ENCODE data around the gene SAP130.

SAP130 gene

GRCh38 chr2:128026448-128027277 is 1.2 kb downstream of the SAP130 start:
- no peak for DNase-seq (ENCODE audit: low spot score)

DNA sequence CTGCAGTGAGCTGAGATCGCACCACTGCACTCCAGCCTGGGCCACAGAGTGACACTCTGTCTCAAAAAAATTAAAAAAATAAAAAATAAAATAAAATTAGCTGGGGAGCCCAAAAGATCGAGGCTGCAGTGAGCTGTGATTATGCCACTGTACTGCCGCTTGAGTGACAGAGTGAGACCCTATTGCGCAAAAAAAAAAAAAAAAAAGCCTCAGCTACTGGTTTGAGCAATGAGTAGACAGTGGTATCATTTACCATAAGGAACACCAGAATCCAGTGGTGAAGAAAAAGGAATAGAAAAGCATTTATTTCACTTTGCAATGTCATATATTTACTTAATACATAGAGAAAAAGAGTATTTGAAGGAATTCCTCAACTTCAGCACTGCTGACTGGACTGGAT is 3.0 kb downstream of the SAP130 start:
- DNase-seq (ENCODE audit: low spot score), result no peak

DNA sequence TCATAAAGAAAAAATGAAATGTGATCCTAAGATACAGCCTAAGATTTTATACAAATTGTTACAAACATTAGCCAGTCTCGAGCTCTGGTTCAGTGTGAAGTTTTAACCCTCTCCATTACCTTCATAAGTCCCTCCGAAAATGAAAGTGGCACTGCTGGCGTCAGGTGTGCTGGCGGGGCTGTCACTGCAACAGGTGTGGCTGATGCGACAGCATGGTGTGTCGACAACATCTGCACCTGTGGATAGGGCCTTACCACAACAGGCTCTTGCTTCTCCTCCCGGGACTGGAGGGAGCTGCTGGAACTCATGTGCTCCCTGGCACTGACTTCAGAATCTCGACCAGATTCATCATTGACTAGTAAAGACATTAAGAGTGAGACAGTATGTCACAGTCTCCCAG is 10.3 kb downstream of the SAP130 start:
- no peak for DNase-seq (ENCODE audit: low spot score)

- no peak for DNase-seq (ENCODE audit: low spot score)
Measured at GRCh38 chr2:128016620-128017019, 11.2 kb downstream of the SAP130 start.

DNA sequence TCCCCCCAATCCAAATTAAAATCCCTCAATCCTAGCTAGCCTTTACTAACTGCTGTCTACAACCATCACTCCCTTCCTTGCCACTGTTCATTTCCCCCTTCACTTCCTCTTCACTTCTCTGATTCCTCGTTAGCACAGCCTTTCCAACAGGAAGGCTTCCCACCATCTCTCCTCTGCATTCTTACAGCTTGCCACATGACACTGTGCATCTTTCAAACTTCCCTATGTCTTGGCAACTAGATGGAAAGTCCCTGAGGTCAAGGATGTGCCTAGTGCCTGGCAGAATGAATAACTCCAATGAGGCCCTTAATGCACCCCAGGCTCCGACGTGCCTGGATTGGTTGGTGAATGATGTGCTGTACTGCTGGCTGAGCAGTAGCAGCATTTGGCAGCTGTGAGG is 15.2 kb downstream of the SAP130 start:
- DNase-seq (ENCODE audit: low spot score), result no peak

GRCh38 chr2:128008074-128008672 is 19.7 kb downstream of the SAP130 start:
- no peak for DNase-seq (ENCODE audit: low spot score)

GRCh38 chr2:128004509-128004908 is 23.4 kb downstream of the SAP130 start:
- DNase-seq (ENCODE audit: low spot score), result no peak

DNA sequence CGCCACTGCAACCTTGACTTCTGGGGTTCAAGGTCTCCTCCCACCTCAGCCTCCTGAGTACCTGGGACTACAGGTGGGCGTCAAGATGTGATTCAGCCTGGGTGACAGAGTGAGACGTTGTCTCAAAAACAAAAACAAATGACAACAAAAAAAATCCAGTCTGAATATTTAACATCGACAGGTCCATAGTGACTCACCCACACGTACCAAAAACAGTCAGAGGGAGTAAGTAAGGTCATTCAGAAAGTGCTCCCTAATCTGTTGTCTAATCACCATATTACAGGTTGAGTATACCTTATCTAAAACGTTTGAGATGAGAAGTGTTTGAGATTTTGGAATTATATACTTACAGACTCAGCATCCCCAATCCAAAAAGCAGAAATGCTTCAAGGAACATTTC is 24.4 kb downstream of the SAP130 start:
- no peak for DNase-seq (ENCODE audit: low spot score)

DNA sequence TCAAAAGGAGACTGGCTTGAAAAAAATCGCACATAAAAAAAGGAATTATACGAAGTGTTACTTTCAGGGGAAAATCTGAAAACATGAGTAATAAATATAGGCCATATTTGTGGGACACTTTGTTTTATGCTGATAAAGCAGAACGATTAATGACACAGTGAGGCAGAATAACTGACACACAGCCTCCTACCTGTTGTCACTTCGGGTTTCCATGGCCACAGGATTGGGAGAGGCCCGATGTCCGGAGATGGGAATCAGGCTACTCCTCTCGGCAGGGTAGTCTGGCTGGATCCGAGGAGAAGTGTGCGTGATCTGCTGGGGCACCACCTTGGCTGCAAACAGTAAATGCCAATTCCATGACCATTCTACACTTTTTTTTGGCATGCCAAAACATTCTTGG is 31.7 kb downstream of the SAP130 start:
- no peak for DNase-seq (ENCODE audit: low spot score)

DNA sequence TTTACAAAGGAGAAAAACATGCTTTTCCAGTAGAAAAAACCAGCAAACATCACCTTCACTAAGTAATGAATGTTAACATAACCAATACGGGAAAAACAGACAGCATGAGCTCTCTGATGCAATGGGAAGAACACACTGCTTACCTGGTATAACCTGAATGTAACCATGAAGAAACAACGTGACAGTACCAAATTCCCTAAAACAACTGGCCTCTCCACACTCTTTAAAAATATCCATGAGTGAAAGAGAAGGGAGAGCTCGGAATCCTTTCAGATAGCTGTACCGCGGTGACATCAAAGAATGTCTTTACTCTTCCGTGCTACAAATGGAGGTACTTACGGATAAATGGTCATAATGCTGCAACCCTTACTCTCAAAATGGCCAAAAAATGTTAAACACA is 32.1 kb downstream of the SAP130 start:
- no peak for DNase-seq (ENCODE audit: low spot score)

DNA sequence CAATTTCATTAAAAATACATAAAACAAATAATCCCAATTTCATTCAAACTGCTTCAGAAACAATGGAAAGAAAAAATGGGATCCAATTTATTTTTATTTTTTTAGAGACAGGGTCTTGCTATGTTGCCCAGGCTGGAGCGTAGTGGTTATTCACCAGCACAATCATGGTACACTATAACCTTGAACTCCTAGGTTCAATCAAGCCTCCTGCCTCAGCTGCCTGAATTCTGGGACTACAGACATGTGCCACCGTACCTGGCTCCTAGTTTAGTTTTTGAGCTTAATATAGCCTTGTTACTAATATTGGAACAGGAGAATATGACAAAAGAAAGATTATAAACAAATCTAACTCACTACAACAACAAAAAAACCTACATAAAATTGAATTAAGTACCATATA is 34.2 kb downstream of the SAP130 start:
- DNase-seq (ENCODE audit: low spot score), result no peak

GRCh38 chr2:127991742-127992141 is 36.1 kb downstream of the SAP130 start:
- DNase-seq (ENCODE audit: low spot score), result no peak

GRCh38 chr2:127986548-127987079 is 41.2 kb downstream of the SAP130 start:
- no peak for DNase-seq (ENCODE audit: low spot score)

- DNase-seq (ENCODE audit: low spot score), result no peak
Measured at GRCh38 chr2:127985735-127986134, 42.1 kb downstream of the SAP130 start.

DNA sequence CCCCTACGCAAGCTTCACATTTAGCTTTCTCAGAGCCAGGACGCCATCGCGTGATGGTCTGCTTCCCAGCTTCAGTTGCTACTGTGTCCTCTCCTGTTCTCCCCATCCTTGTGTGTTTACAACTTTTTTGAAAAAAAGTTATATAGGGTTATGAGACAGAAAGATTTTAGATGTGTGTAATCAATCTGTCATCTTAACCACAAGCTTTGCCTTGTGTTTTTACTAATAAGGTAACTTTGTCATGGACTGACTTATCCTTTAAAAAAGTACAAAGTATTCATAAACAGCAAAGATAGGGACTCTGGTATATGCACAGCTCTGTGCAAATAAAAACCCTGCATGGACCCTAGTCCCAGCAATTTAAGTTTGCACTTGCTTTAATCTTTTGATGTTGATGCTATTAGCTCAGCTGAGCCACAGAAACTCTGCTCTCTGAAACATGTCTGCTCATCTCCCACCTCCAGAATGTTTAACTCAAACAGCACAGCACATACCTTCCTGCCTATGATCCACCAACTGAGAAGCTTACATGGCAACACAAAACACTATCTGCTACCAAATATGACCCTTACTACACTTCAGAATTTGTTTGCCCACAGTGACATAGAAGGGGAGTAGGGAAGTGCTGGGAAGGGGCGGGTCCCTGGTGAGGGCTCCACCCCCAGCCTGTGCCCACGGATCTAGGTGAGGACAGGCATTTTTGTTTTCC is 42.7 kb downstream of the SAP130 start:
- DNase-seq (ENCODE audit: low spot score), result no peak

DNA sequence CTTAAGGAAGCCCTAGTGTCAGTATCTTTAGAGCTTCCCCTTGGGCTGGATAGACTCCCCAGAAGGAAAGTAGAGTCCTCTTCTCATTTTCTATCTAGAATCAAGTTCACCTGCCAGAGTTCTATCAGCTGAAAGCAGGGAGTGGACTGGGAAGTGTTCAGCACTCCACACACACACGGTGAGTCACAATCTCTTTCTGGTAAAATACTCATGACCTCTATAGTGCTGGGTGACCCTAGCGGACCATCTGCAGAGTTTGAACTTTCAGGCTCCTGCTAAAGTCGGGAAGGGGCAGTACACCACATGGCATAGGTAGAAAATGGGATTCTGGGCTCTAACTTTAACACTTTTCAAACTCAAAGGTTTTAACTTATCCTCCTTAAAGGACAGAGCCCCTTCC is 43.3 kb downstream of the SAP130 start:
- no peak for DNase-seq (ENCODE audit: low spot score)

- no peak for DNase-seq (ENCODE audit: low spot score)
Measured at GRCh38 chr2:127969446-127969845, 58.4 kb downstream of the SAP130 start.

DNA sequence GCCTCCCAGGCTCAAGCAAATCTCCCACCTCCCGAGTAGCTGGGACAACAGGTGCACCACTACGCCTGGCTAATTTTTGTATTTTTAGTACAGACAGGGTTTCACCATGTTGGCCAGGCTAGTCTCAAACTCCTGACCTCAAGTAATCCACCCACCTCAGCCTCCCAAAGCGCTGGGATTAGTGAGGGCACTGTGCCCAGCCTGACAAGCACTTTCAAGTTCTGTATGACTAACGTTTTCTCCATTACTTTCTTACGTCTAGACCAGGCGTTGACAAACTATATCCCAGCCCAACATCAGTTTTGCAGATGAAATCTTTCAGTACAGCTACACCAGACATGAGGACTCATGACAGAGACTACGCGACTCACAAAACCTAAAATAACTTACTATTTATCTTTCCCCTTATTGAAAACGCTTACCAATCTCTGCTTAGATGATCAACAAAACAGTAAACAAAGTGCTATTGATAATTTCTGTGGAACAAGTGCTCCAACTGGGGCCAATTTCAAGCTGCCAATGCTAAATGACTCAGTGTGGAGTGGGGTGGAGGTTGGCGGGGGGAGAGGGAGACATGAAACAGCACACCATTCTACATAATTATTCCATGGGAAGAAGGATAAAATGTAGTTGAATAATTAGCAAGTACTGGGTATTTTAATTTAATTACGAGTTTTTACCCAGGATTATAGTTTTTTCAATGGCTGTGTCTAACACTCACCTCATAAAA is 59.1 kb downstream of the SAP130 start:
- DNase-seq (ENCODE audit: low spot score), result no peak

- no peak for DNase-seq (ENCODE audit: low spot score)
Measured at GRCh38 chr2:127961729-127962128, 66.1 kb downstream of the SAP130 start.

DNA sequence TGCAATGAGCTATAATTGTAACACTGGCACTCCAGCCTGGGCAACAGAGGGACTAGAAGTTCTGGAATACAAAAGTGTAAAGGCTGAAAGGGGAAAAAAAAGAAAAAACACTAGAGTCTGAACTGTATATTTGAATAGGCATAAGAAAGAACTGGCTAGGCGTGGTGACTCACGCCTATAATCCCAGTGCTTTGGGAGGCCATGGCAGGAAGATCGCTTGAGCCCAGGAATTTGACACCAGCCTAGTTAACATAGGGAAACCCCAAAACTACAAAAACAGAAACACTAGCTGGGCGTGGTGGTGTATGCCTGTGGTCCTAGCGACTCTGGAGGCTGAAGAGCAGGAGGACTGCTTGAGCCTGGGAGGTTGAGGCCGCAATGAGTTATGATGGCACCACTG is 70.6 kb downstream of the SAP130 start:
- DNase-seq (ENCODE audit: low spot score), result no peak

- no peak for DNase-seq (ENCODE audit: low spot score)
Measured at GRCh38 chr2:127954857-127955256, 73.0 kb downstream of the SAP130 start.

- DNase-seq (ENCODE audit: low spot score), result no peak
Measured at GRCh38 chr2:127953849-127954248, 74.0 kb downstream of the SAP130 start.

Measured in ecto neural progenitor cell (in vitro differentiated cells).